ENCODE results near the gene PHF13.

Gene PHF13

DNA sequence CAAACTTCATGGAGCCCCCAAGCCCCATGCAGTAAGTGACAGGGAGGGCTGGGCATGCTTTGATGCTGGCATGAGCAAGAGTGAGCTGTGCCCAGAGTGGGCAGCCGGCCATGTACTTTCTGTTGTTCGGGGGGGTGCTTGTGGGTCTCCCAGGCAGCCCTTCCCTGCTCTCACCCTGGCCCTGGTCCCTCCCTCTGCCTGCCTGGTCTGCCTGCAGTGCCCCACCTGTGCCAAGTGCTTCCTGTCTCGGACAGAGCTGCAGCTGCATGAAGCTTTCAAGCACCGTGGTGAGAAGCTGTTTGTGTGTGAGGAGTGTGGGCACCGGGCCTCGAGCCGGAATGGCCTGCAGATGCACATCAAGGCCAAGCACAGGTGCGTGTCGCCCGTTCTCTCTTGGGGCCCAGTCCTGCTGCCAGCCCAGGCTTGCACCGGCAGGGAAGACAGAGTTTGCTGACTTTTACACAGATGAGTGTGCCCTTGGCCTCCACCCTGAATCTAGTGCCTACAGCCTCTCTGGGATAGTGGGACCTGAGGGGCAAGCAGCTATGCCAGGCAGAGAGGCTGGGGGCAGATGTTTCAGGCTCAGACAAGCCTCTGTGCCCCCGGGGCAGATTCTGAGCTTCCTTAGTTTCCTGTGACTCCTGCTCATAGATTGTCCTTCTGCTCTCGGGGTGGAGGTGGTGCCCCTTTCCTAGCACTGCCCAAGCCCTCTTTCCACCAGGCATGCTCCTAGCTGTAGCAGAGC, 26.1 kb upstream of the PHF13 start:
- Histone ChIP-seq H3K36me3 (replicated peaks; ENCODE audit: insufficient read depth, low read length) (no peaks in the 10 kb centered on the region), H3K9me3 (replicated peaks; ENCODE audit: insufficient read depth, low read length) (no peaks in the 10 kb centered on the region), H3K27ac (ENCODE audit: low read length) (no peak overlapping the region), H3K79me2 (ENCODE audit: low read length) (peaks cover 13% of the 10 kb centered on the region; the same call in 1 of the 2 replicates), H2AFZ (ENCODE audit: low read length) (no peak overlapping the region), H3K4me1 (ENCODE audit: low read length) (no peaks in the 10 kb centered on the region), H3K9me2 (replicated peaks; ENCODE audit: insufficient read depth, low read length) (no peaks in the 10 kb centered on the region), H3K4me3 (ENCODE audit: low read length) (no peak overlapping the region), H3K9ac (ENCODE audit: low read length) (no peak overlapping the region), H3K27me3 (replicated peaks; ENCODE audit: insufficient read depth, low read length) (no peaks in the 10 kb centered on the region), H3K4me2 (ENCODE audit: low read depth, low read length) (no peak overlapping the region), H4K20me1 (ENCODE audit: insufficient read depth, low read length) (no peaks in the 10 kb centered on the region), H3F3A (ENCODE audit: insufficient read depth, low read length) (no peaks in the 10 kb centered on the region; the same call in 1 of the 2 replicates)
- peak; percentile 17 for DNase-seq
- TF ChIP-seq, protein P1, sequence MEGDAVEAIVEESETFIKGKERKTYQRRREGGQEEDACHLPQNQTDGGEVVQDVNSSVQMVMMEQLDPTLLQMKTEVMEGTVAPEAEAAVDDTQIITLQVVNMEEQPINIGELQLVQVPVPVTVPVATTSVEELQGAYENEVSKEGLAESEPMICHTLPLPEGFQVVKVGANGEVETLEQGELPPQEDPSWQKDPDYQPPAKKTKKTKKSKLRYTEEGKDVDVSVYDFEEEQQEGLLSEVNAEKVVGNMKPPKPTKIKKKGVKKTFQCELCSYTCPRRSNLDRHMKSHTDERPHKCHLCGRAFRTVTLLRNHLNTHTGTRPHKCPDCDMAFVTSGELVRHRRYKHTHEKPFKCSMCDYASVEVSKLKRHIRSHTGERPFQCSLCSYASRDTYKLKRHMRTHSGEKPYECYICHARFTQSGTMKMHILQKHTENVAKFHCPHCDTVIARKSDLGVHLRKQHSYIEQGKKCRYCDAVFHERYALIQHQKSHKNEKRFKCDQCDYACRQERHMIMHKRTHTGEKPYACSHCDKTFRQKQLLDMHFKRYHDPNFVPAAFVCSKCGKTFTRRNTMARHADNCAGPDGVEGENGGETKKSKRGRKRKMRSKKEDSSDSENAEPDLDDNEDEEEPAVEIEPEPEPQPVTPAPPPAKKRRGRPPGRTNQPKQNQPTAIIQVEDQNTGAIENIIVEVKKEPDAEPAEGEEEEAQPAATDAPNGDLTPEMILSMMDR (IDR thresholded peaks at IDR 0.05; ENCODE audit: low read length): no peak
- TF ChIP-seq EZH2 (optimal IDR thresholded peaks at IDR 0.05; ENCODE audit: low read depth, low read length) (no peak), EZH2phosphoT487 (IDR thresholded peaks at IDR 0.05; ENCODE audit: low read length) (no peak)

DNA sequence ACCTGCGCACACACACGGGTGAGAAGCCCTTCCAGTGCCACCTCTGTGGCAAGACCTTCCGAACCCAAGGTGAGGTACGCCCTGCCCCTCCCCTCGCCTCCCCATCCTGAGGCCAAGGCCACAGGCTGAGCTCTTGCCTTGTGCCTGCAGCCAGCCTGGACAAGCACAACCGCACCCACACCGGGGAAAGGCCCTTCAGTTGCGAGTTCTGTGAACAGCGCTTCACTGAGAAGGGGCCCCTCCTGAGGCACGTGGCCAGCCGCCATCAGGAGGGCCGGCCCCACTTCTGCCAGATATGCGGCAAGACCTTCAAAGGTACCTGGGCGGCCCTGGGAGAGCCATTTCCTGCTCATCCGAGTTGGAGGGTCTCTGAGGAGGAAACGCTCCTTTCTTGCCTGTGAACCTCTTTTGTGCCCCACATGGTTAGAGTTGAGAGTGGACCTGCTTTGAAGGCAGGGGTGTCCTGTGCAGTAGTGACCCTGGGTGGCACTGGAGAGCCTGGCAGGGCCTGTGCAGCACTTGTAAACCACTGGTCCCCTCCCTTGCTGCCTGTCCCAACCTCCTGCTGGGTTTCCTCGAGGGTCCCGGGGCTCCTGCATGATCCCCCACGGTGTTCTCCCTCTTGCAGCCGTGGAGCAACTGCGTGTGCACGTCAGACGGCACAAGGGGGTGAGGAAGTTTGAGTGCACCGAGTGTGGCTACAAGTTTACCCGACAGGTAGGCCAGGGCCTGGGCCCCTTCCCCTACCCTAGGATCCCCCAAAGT, 25.2 kb upstream of the PHF13 start:
- H3K27me3 ChIP-seq (replicated peaks; ENCODE audit: insufficient read depth, low read length): no peaks in the 10 kb centered on the region
- no peak for DNase-seq
- H3K9me2 ChIP-seq (replicated peaks; ENCODE audit: insufficient read depth, low read length): no peaks in the 10 kb centered on the region
- H3K27ac ChIP-seq (ENCODE audit: low read length): no peak overlapping the region
- H3K9me3 ChIP-seq (replicated peaks; ENCODE audit: insufficient read depth, low read length): no peaks in the 10 kb centered on the region
- H3K36me3 ChIP-seq (replicated peaks; ENCODE audit: insufficient read depth, low read length): no peaks in the 10 kb centered on the region
- no peak for TF ChIP-seq EZH2phosphoT487 (IDR thresholded peaks at IDR 0.05; ENCODE audit: low read length)
- TF ChIP-seq EZH2 (optimal IDR thresholded peaks at IDR 0.05; ENCODE audit: low read depth, low read length): no peak
- TF ChIP-seq, protein P1 (IDR thresholded peaks at IDR 0.05; ENCODE audit: low read length): no peak
- H3K79me2 ChIP-seq (ENCODE audit: low read length): peaks cover 14% of the 10 kb centered on the region
- H3K4me2 ChIP-seq (ENCODE audit: low read depth, low read length): no peak overlapping the region
- H3K4me1 ChIP-seq (ENCODE audit: low read length): no peaks in the 10 kb centered on the region
- no peaks in the 10 kb centered on the region for H4K20me1 ChIP-seq (ENCODE audit: insufficient read depth, low read length)
- no peaks in the 10 kb centered on the region; the same call in 1 of the 2 replicates for H3F3A ChIP-seq (ENCODE audit: insufficient read depth, low read length)
- H2AFZ ChIP-seq (ENCODE audit: low read length): no peak overlapping the region
- no peak overlapping the region for H3K4me3 ChIP-seq (ENCODE audit: low read length)
- no peak overlapping the region for H3K9ac ChIP-seq (ENCODE audit: low read length)

- Histone ChIP-seq H3K27me3 (replicated peaks; ENCODE audit: insufficient read depth, low read length) (no peaks in the 10 kb centered on the region), H3K9me2 (replicated peaks; ENCODE audit: insufficient read depth, low read length) (no peaks in the 10 kb centered on the region), H3F3A (ENCODE audit: insufficient read depth, low read length) (no peaks in the 10 kb centered on the region; the same call in 1 of the 2 replicates), H3K4me2 (ENCODE audit: low read depth, low read length) (no peak overlapping the region), H3K9ac (ENCODE audit: low read length) (no peak overlapping the region), H3K36me3 (replicated peaks; ENCODE audit: insufficient read depth, low read length) (no peaks in the 10 kb centered on the region), H3K4me1 (ENCODE audit: low read length) (no peaks in the 10 kb centered on the region), H3K27ac (ENCODE audit: low read length) (no peak overlapping the region), H3K9me3 (replicated peaks; ENCODE audit: insufficient read depth, low read length) (no peaks in the 10 kb centered on the region), H3K79me2 (ENCODE audit: low read length) (peaks cover 18% of the 10 kb centered on the region), H4K20me1 (ENCODE audit: insufficient read depth, low read length) (no peaks in the 10 kb centered on the region), H3K4me3 (ENCODE audit: low read length) (no peak overlapping the region), H2AFZ (ENCODE audit: low read length) (no peak overlapping the region)
- no peak for TF ChIP-seq EZH2 (optimal IDR thresholded peaks at IDR 0.05; ENCODE audit: low read depth, low read length)
- no peak for TF ChIP-seq EZH2phosphoT487 (IDR thresholded peaks at IDR 0.05; ENCODE audit: low read length)
- TF ChIP-seq, protein P1 (IDR thresholded peaks at IDR 0.05; ENCODE audit: low read length): no peak
- DNase-seq: no peak
Measured at GRCh38 chr1:6588893-6589520, 24.5 kb upstream of the PHF13 start.
